Right cardiac atrium (tissue), 5 donors: Measurements from ENCODE around the gene POC1A. TPM values are rescaled to one million over a fixed set of nuclear protein-coding genes. Genes with fewer than 3 reads are reported as not detected.

ENCODE experiments used
- ATAC-seq, 2 donors: fragments of 200-7000 bp; cut with Tn5 transposase; one replicate each; pipeline versions ENCODE4 v1.8.0 to v1.9.1; 2020; ENCODE audit warnings: moderate library complexity in 2 of 2, mild to moderate bottlenecking in 1 of 2
- DNase-seq, 3 donors: peaks; one replicate each; pipeline ENCODE4 v3.0.0-alpha.2; 2020
- H3K27ac ChIP-seq: one replicate; pipeline ENCODE4 v1.5.1; 2013; ENCODE audit warnings: mild to moderate bottlenecking, low read length, control low read depth, moderate library complexity
- H3K27me3 ChIP-seq: one replicate; pipeline ENCODE4 v1.6.1; 2013; ENCODE audit not compliant: control insufficient read depth, insufficient read depth
- H3K4me1 ChIP-seq: one replicate; pipeline ENCODE4 v1.6.1; 2013; ENCODE audit warnings: low read length; ENCODE audit not compliant: control insufficient read depth, insufficient read depth
- H3K4me3 ChIP-seq: one replicate; pipeline ENCODE4 v1.5.1; 2013; ENCODE audit warnings: low read length, control low read depth
- H3K9me3 ChIP-seq: one replicate; pipeline ENCODE4 v1.6.1; 2013; ENCODE audit warnings: low read length; ENCODE audit not compliant: control insufficient read depth
- whole genome bisulfite sequencing: extraction: QIAGEN DNeasy Blood & Tissue Kit; methylation state at CpG from one replicate; pipeline ENCODE4 v1.1.7; 2013; 5-methylcytosine and 5-hydroxymethylcytosine counted together
- intact Hi-C, 4 donors: fragments of 100-400 bp; cut with DNase I; formaldehyde crosslinking; loops; one replicate each; pipeline versions ENCODE4 v1.11.0 to v1.14.0; 2022 to 2023
- polyA plus RNA-seq: library from polyadenylated mRNA; stranded (reverse); fragments of 200-250 nt; gene quantifications from one replicate; pipeline ENCODE4 v1.2.3, GENCODE V29; 2013
- total RNA-seq, 4 donors: library from RNA; stranded (reverse); fragmentation: NEBNext Ultra II Directional; extraction: Animal tissue kit (Norgen Biotek cat#: 25700); gene quantifications; one replicate each; pipeline ENCODE4 v1.2.1, GENCODE V29; 2021
- donor health status: healthy with polysubstance abuse.
- donor health status: DM: no; HTN: yes; CAD: no.
- donor health status: DM: no; HTN: no; CAD: no.
- donor health status: DM: no; HTN: yes; CAD: no; lungs with severe emphysema.
- donor health status: DM: yes; HTN: yes; CAD: no.

Gene POC1A
- total and polyA plus RNA-seq, 5 donors = 0.75 to 1.4 (median 1.2) TPM

DNA sequence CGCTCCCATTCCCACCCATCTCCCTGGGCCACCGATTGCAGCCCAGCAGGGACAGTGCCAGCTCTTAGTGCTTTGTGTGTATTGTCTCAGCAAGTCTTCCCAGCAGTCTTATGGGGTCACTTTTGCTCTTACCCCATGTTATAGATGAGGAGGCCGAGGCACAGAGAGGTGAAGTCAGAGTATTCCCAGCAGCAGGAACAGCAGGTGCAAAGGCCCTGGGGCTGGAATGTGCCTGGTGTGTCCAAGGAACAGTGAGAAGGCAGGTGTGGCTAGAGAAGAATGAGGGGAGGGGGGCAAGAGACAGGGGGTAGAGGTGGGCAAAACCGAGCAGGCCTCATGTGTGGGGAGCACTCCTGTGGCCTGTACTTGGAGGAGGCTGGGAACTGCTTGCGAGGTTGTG is 85.1 kb downstream of the POC1A start:
- Histone ChIP-seq H3K27me3 (no peaks in the 10 kb centered on the region), H3K9me3 (no peaks in the 10 kb centered on the region), H3K4me3 (no peak overlapping the region), H3K27ac (no peak overlapping the region), H3K4me1 (peaks cover 12% of the 10 kb centered on the region)
- intact Hi-C loops = no loop called here
- ATAC-seq (no peak), DNase-seq (no peak)
- 93% methylated on average over 5 of the region's 5 CpGs for WGBS

- ATAC-seq = no peak
- Histone ChIP-seq H3K27me3 (no peaks in the 10 kb centered on the region), H3K4me1 (peaks cover 8% of the 10 kb centered on the region), H3K9me3 (no peaks in the 10 kb centered on the region), H3K4me3 (no peak overlapping the region), H3K27ac (no peak overlapping the region)
- intact Hi-C loops = no loop called here
- WGBS = 94% methylated on average over 12 of the region's 12 CpGs
- no peak for DNase-seq
Measured at GRCh38 chr3:52068730-52069129, 85.5 kb downstream of the POC1A start.

DNA sequence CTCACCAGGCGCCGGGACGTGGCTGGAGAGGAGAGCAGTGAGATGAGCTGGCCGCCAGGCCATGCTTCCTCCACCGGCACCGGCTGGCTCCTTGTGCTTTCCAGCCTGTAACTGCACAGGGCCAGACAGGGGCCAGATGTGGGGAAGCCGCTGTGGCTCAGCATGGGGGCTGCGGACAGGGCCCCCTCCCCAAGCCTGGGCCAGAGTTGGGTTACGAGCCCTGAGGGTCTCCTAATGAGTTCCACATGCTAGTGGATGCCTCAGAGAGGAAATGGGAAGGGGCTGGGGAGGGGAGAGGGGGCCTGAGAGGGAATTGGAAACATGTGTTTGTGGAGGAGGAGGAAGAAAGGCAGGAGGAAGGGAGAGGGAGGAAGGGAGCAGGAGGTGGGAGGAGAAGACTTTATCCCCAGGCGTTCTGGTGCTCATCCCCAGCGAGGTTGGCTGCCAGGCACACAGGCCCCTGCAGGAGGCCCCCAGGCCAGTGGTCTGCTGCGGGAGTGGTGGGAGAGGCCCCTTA is 86.1 kb downstream of the POC1A start:
- WGBS = 62% methylated on average over 12 of the region's 12 CpGs
- Histone ChIP-seq H3K9me3 (no peaks in the 10 kb centered on the region), H3K27ac (no peak overlapping the region), H3K4me3 (no peak overlapping the region), H3K4me1 (peaks cover 8% of the 10 kb centered on the region), H3K27me3 (no peaks in the 10 kb centered on the region)
- DNase-seq (no peak), ATAC-seq (no peak)
- intact Hi-C loops = no loop called here

- WGBS = 74% methylated on average over 4 of the region's 4 CpGs
- Histone ChIP-seq H3K4me3 (no peak overlapping the region), H3K9me3 (no peaks in the 10 kb centered on the region), H3K4me1 (peaks cover 8% of the 10 kb centered on the region), H3K27ac (no peak overlapping the region), H3K27me3 (no peaks in the 10 kb centered on the region)
- DNase-seq (no peak), ATAC-seq (no peak)
- intact Hi-C loops = no loop called here
Measured at GRCh38 chr3:52067526-52067925, 86.7 kb downstream of the POC1A start.

- DNase-seq (no peak), ATAC-seq (no peak)
- WGBS = 94% methylated on average over 8 of the region's 8 CpGs
- intact Hi-C loops = no loop called here
- Histone ChIP-seq H3K9me3 (no peaks in the 10 kb centered on the region), H3K27ac (no peak overlapping the region), H3K27me3 (no peaks in the 10 kb centered on the region), H3K4me1 (peaks cover 8% of the 10 kb centered on the region), H3K4me3 (no peak overlapping the region)
Measured at GRCh38 chr3:52067046-52067445, 87.2 kb downstream of the POC1A start.

DNA sequence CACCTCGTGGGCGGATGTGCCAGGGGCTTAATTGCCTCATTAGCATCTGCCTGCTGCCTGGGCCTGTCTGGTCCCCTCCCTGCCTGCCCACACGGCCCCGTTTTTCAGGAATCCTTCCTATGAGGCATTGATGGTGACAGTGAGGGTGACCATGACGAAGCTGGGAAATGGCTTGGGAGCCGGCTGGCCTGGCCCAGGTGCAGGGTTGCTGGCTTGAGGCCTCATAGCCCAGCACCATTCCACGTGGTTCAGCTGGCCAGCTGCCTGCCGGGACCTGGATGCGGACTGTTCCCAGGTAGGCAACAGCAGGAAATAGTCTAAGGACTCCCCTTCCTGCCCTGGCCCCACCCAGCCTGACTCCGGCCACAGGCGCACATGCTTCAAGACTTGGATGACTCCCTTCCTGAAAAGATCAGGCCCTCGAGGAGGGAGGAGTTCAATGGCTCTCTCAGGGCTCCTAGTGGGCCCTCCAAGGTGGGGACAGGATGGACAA is 88.9 kb downstream of the POC1A start:
- Histone ChIP-seq H3K27me3 (no peaks in the 10 kb centered on the region), H3K9me3 (no peaks in the 10 kb centered on the region), H3K4me3 (no peak overlapping the region), H3K4me1 (peaks cover 3% of the 10 kb centered on the region), H3K27ac (no peak overlapping the region)
- ATAC-seq = peak; percentile 5 to 55
- intact Hi-C loops = no loop called here
- whole genome bisulfite sequencing = 71% methylated on average over 12 of the region's 12 CpGs
- no peak for DNase-seq

GRCh38 chr3:52064561-52064960 is 89.7 kb downstream of the POC1A start:
- ATAC-seq (no peak), DNase-seq (no peak)
- Histone ChIP-seq H3K27ac (no peak overlapping the region), H3K27me3 (no peaks in the 10 kb centered on the region), H3K4me3 (no peak overlapping the region), H3K9me3 (no peaks in the 10 kb centered on the region), H3K4me1 (no peaks in the 10 kb centered on the region)
- WGBS = 93% methylated on average over 8 of the region's 8 CpGs
- intact Hi-C loops = no loop called here

DNA sequence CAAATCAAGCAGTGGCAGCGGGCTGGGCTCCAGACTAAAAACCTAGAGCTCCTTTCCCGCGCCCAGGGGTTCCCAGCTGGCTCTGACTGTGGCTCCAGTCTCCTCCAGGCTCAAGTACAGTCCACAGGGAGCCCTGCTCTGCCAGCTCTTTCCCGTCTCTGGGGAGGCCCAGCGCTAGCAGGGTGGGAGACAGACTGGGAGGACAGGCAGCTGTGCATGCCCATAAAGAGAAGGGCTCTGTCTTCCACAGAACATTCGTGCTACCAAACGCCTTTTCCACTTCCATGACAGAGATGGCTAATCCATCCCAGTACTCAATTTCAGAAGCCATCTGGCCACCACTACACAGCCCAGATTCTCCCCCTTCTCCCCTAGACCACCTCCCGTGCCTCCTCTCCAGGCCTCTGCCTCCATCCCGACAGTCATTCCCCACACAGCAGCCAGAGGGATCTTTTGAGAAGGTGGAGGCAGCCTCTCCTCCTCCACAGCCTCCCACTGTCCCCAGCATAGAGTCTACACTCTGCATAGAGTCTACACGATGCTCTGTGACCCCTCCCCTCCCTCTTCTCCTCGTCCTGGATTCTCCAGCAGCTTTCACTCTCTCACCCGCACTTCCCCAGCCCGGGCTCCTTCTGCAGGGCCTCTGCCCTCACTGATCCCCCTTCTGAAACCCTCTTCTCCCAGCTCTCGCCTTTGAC is 91.0 kb downstream of the POC1A start:
- H3K4me1 ChIP-seq = no peaks in the 10 kb centered on the region
- WGBS = 80% methylated on average over 14 of the region's 14 CpGs
- H3K4me3 ChIP-seq = no peak overlapping the region
- H3K27ac ChIP-seq = no peak overlapping the region
- intact Hi-C loops = no loop called here
- no peaks in the 10 kb centered on the region for H3K27me3 ChIP-seq
- H3K9me3 ChIP-seq = no peaks in the 10 kb centered on the region
- no peak for DNase-seq
- ATAC-seq = no peak

DNA sequence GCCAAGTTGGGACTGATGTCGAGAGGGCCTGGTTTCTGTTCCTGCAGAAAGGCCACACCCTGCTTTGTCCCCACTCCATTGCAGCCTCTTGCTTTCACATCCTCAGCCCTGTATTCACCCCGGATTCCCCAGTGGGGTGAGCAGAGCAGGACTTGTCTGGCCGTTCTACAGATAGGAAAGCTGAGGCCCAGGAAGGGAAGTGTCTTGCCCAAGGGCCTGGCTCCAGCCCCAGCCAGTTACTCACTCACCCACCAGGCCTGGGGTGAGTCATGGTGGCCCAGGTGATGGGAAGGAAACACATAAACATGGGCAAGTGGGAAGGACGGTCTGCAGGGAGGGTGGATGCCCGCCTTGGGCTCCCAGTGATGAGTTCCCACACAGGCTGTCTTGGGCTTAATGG is 91.7 kb downstream of the POC1A start:
- Histone ChIP-seq H3K27ac (no peak overlapping the region), H3K4me1 (no peaks in the 10 kb centered on the region), H3K27me3 (no peaks in the 10 kb centered on the region), H3K9me3 (no peaks in the 10 kb centered on the region), H3K4me3 (no peak overlapping the region)
- ATAC-seq = peak in 1 of 2 donors; percentile 15
- intact Hi-C loops = no loop called here
- WGBS = 57% methylated on average over 5 of the region's 5 CpGs
- DNase-seq = peak in 1 of 3 donors; percentile 66

DNA sequence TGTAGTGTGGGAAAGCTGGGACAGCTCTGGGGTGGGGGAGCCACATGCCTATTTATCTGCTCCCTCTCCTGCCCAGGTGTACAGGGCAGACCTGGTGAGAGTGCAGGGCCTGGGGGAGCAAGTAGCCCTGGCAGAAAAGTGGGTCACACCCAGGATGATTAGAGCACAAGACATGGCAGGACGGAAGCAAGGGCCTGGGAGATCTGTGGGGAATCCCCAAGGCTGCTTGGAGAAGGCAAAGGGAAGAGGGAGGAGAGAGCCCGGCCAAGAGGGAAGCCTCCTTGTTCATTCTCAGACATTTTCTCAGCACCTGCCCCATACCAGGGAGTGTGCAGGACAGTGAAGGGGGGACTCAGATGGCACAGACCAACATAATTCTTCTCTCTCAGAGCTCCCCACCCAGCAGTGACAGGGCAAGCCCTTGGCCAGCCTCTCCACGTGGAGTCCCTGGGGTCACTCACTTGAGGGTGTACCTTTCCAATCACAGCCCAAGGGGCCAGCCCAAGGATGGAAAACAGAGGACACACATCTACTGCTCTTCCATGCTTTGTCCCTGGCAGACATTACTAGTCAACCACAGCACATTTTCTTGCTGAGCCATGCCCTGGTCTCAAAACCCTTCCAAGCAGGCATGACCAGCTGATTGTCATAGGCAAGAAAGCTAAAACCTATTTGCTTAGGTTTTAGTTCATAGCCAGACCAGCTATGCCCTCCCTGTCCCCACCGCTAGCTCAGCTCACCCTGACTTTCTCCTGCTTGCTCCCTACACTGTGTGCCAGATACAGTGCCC is 92.9 kb downstream of the POC1A start:
- no peak overlapping the region for H3K4me3 ChIP-seq
- ATAC-seq (no peak), DNase-seq (no peak)
- H3K27ac ChIP-seq = no peak overlapping the region
- intact Hi-C loops = no loop called here
- H3K9me3 ChIP-seq = no peaks in the 10 kb centered on the region
- no peaks in the 10 kb centered on the region for H3K4me1 ChIP-seq
- 72% methylated on average over 4 of the region's 4 CpGs for WGBS
- no peaks in the 10 kb centered on the region for H3K27me3 ChIP-seq

DNA sequence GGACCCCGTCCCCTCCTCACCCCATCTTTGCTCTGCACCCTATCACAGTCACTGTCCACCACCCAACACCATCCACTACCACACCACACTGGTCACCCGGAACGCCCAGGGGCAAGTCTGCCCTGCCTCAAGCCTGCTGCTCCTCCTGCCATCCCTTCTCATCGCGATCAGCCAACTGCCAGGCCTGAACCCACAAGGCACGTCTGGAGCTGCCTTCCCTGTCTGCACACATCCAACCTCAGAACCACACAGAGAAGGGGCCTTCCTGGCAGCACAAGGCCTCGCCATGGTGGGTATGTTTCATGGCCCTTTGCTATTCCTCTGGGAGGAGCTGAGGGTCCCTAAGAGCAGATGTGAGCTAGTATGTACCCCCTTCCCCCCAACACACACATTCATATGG is 94.4 kb downstream of the POC1A start:
- intact Hi-C loops = loop anchor here in 1 of 4 donors (5.0 kb wide), 1 partner anchor 63 kb away; no protein-coding TSS in a partner anchor

More for the DNA sequence above, 94.4 kb downstream of the POC1A start:
- Histone ChIP-seq H3K4me1 (no peaks in the 10 kb centered on the region), H3K27ac (no peak overlapping the region), H3K4me3 (no peak overlapping the region), H3K9me3 (no peaks in the 10 kb centered on the region), H3K27me3 (no peaks in the 10 kb centered on the region)
- DNase-seq (no peak), ATAC-seq (no peak)
- 89% methylated on average over 7 of the region's 7 CpGs for WGBS
